Embryonic facial prominence (tissue), 1 donor: Measurements from ENCODE around the gene ENPP6.

ENCODE experiments used
- DNase-seq: peaks from one replicate; pipeline ENCODE4 v3.0.0-alpha.2; 2016; ENCODE audit errors: extremely low spot score

ENPP6 gene

GRCh38 chr4:184217634-184218033 is at the start of gene ENPP6:
Gene ENPP6, minus strand, starts transcription at chr4:184217873. Its CDS starts 54 bp downstream, at chr4:184217819.
- no peak for DNase-seq

- DNase-seq, result no peak
Measured at GRCh38 chr4:184267206-184267608, 49.5 kb upstream of the ENPP6 start.

GRCh38 chr4:184265546-184266351 is 48.1 kb upstream of the ENPP6 start:
- no peak for DNase-seq

GRCh38 chr4:184263910-184264732 is 46.4 kb upstream of the ENPP6 start:
- peak; percentile 91 for DNase-seq

- no peak for DNase-seq
Measured at GRCh38 chr4:184263461-184263860, 45.8 kb upstream of the ENPP6 start.

- DNase-seq, result no peak
Measured at GRCh38 chr4:184262901-184263300, 45.2 kb upstream of the ENPP6 start.

- no peak for DNase-seq
Measured at GRCh38 chr4:184261246-184261645, 43.6 kb upstream of the ENPP6 start.

GRCh38 chr4:184259866-184260265 is 42.2 kb upstream of the ENPP6 start:
- DNase-seq, result no peak

- DNase-seq, result no peak
Measured at GRCh38 chr4:184259081-184259480, 41.4 kb upstream of the ENPP6 start.

- DNase-seq, result no peak
Measured at GRCh38 chr4:184255871-184256642, 38.4 kb upstream of the ENPP6 start.

- DNase-seq, result no peak
Measured at GRCh38 chr4:184255361-184255760, 37.7 kb upstream of the ENPP6 start.

- no peak for DNase-seq
Measured at GRCh38 chr4:184253072-184253420, 35.4 kb upstream of the ENPP6 start.

- no peak for DNase-seq
Measured at GRCh38 chr4:184252136-184253071, 34.7 kb upstream of the ENPP6 start.

- DNase-seq, result no peak
Measured at GRCh38 chr4:184251670-184251980, 34.0 kb upstream of the ENPP6 start.

GRCh38 chr4:184250795-184251669 is 33.4 kb upstream of the ENPP6 start:
- DNase-seq, result no peak

GRCh38 chr4:184248216-184248615 is 30.5 kb upstream of the ENPP6 start:
- no peak for DNase-seq

- no peak for DNase-seq
Measured at GRCh38 chr4:184247421-184247820, 29.7 kb upstream of the ENPP6 start.

- no peak for DNase-seq
Measured at GRCh38 chr4:184246426-184246825, 28.8 kb upstream of the ENPP6 start.

GRCh38 chr4:184238072-184238745 is 20.5 kb upstream of the ENPP6 start:
- no peak for DNase-seq

GRCh38 chr4:184237612-184238011 is 19.9 kb upstream of the ENPP6 start:
- no peak for DNase-seq
